HEK293T (cell line): ENCODE data around the gene ZNF516.

Source experiments
- ARNT ChIP-seq: fragments of 450-650 bp; IDR thresholded peaks from 2 replicates; pipeline ENCODE4 v1.6.1; 2017; ENCODE audit warnings: mild to moderate bottlenecking
- BHLHE40 ChIP-seq: fragments of 450-650 bp; IDR thresholded peaks from 2 replicates; pipeline ENCODE4 v1.6.1; 2016; ENCODE audit warnings: mild to moderate bottlenecking, moderate library complexity, borderline replicate concordance
- FOXM1 ChIP-seq: fragments of 450-650 bp; IDR thresholded peaks from 2 replicates; pipeline ENCODE4 v1.6.1; 2017; ENCODE audit warnings: mild to moderate bottlenecking, borderline replicate concordance
- HDGF ChIP-seq: fragments of 450-650 bp; IDR thresholded peaks from 2 replicates; pipeline ENCODE4 v1.6.1; 2017; ENCODE audit warnings: antibody characterized with exemption, borderline replicate concordance
- SUZ12 ChIP-seq: fragments of 450-650 bp; IDR thresholded peaks from 2 replicates; pipeline ENCODE4 v1.6.1; 2016; ENCODE audit warnings: mild to moderate bottlenecking
- ZNF384 ChIP-seq: fragments of 450-650 bp; IDR thresholded peaks from 2 replicates; pipeline ENCODE4 v1.6.1; 2016

DNA sequence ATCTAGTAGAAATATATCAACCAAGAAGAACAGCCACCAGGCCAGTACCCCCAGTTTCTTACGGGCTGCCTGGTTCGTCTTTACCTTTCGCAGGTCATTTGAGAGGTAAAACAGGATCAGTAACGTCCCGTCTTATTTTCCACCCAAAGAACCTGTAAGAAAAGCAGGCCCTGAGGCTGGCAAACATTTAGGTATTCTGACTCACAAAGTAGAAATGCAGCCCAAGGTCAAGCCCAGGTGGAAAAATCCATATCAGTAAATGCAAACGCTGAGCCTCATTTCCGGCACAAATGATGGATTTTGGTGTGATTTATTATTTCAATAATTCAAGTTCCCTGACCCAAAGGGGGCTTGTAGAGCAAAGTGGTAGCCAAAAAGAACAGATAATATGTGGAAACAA is 171.2 kb downstream of the ZNF516 start:
- no peak for TF ChIP-seq ARNT
- no peak for TF ChIP-seq SUZ12
- no peak for TF ChIP-seq BHLHE40
- no peak for TF ChIP-seq HDGF
- TF ChIP-seq ZNF384, result no peak
- no peak for TF ChIP-seq FOXM1
